ENCODE results near the gene MAML2.

- TF ChIP-seq, protein P1, sequence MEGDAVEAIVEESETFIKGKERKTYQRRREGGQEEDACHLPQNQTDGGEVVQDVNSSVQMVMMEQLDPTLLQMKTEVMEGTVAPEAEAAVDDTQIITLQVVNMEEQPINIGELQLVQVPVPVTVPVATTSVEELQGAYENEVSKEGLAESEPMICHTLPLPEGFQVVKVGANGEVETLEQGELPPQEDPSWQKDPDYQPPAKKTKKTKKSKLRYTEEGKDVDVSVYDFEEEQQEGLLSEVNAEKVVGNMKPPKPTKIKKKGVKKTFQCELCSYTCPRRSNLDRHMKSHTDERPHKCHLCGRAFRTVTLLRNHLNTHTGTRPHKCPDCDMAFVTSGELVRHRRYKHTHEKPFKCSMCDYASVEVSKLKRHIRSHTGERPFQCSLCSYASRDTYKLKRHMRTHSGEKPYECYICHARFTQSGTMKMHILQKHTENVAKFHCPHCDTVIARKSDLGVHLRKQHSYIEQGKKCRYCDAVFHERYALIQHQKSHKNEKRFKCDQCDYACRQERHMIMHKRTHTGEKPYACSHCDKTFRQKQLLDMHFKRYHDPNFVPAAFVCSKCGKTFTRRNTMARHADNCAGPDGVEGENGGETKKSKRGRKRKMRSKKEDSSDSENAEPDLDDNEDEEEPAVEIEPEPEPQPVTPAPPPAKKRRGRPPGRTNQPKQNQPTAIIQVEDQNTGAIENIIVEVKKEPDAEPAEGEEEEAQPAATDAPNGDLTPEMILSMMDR (IDR thresholded peaks at IDR 0.05) = no peak
- TF ChIP-seq POLR2A (IDR thresholded peaks at IDR 0.05) = no peak
Measured at GRCh38 chr11:96124155-96124554, 218.8 kb downstream of the MAML2 start.
